Raji (cell line): Measurements from ENCODE around the gene PRDM11.

ENCODE experiments used
- POLR2A ChIP-seq: IDR thresholded peaks from 2 replicates; pipeline ENCODE4 v1.6.1; 2011; ENCODE audit warnings: low read depth, low read length, control low read depth; ENCODE audit not compliant: insufficient read depth

The PRDM11 gene

DNA sequence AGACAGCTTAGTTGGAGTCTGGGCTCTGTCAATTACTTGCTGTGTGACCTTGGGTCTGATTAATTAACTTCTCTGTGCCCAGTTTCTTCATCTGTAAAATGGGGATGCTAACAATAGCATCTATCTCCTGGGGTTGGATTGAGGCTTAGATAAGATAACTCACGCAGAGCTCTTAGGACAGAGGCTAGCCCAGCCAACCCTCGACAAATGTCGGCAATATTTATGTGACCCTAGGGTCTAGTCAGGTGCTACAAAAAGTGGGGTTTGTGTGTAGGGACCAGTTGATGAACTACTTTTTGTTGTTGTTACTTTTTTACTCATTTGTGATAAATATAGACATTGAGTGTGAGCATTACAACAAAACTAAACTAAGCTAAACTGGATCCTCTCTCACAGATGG, 117.3 kb downstream of the PRDM11 start:
- no peak for TF ChIP-seq POLR2A

GRCh38 chr11:45264839-45265515, 118.5 kb downstream of the PRDM11 start:
- TF ChIP-seq POLR2A: no peak

DNA sequence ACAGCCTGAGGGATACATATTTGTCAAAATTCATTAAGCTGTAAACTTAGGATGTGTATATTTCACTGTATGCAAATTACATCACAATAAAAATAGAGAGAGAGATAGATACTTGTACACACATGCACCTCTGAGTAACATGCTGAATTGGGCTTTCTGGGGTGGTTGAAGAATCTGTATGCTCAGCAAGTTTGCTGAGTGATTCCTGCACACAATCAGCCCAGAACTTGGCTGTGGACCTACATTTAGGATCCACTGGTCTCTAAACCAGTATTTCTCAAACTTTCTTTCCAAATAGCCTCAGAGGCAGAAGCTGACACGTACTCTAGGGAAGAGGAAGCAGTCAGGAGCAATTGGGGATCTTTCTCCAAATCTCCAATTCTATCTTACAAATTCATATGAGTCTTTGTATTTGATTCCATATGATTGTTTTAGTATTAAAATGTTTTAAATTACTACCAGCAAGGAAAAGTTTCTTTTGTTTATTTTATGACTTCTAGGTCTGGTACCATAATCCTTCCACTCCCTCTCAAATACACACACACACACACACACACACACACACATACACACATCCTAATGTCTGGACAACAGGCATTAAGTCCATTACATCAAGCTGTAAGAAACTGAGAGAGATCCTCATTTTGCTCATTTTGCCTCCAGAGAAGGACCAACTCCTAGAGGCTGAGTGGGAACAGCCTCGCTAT, 119.7 kb downstream of the PRDM11 start:
- TF ChIP-seq POLR2A: no peak

- no peak for TF ChIP-seq POLR2A
These were observed 120.2 kb downstream of the PRDM11 start for GRCh38 chr11:45266676-45267020.

DNA sequence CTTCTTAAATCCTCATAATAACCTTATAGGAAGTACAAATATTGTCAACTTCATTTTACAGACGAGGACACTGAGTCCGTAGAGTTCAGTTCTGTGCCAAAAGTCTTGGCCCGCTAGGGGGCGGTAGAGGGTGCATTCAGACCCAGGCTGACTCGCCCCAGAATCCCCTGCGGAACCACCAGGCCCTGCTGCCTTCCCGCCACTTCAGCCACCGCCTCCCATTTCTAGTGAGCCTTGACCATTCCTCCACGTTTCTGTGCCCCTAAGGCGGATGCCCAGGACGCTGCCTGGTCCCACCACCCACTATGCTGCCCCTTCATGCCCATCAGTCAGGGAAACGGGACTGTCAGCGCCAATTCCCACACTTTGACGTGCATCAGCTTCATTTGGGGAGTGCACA, 120.6 kb downstream of the PRDM11 start:
- TF ChIP-seq POLR2A: no peak

DNA sequence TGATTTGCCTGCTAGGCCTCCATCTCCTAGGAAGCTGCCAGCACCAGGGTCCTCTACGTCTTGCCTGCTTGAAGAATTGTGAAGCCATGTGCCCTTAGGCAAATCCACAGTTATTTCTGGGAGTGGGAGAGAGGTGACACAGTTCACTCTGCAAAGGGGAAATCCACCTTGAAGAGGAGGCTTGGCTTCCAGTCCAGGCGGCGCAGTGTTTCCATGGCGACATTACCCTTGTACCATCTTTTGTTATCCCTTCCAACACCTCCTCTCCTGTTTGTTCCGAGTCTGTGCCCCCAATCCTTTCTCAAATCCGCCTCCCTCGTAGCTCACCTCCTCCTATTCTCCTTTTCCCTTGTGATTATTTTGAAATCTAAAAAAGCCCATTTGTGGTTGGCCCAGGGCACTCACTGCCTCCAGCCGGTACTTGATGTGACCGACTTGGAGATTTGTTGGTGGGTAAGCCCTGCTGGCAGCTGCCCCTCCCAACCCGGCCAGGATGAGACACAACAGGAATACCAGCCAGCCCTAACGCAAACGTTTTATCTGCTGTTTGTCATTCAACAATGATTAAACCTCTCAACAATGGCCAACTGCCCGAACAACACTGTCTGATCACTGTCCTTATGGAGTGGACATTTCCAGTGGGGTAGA, 121.3 kb downstream of the PRDM11 start:
- TF ChIP-seq POLR2A: no peak

- TF ChIP-seq POLR2A: no peak
These were observed 123.2 kb downstream of the PRDM11 start for GRCh38 chr11:45269678-45270077.

GRCh38 chr11:45270946-45271716, 124.7 kb downstream of the PRDM11 start:
- TF ChIP-seq POLR2A: no peak

DNA sequence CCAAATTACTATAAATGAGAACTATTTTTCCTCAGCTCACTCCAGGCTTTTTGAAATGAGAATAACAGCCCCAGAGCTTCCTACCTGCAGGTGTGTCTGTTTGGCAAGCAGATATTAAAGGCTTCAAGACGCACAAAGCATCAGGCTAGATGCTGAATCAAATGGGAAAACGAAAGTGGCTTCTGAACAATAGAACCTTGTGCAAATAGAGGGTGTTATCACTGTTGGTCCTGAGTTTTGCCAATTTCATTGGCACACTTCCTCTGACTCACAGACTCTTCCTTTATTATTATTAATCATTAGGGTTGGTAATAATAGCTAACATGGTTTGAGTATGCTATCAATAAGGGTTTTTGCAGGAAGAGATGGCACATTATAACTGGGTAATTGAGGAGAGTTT, 126.3 kb downstream of the PRDM11 start:
- no peak for TF ChIP-seq POLR2A

DNA sequence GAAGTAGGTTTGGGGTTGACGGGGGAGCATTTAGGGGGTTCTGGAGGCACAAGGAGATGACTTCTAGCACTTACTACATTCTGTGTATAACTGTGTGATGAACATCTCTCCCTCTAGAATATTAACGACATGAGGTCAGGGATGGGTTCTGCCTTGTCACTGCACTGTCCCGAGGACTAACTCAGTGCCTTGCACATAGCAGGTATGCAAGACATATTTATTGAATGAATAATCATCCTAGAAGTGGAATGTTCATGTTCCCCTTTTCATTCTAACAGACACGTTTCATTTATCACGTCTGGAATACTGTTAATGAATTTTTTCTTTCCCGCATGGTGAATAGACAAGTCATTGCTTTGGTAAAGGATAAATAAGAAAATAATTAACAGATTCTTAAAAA, 127.1 kb downstream of the PRDM11 start:
- no peak for TF ChIP-seq POLR2A

DNA sequence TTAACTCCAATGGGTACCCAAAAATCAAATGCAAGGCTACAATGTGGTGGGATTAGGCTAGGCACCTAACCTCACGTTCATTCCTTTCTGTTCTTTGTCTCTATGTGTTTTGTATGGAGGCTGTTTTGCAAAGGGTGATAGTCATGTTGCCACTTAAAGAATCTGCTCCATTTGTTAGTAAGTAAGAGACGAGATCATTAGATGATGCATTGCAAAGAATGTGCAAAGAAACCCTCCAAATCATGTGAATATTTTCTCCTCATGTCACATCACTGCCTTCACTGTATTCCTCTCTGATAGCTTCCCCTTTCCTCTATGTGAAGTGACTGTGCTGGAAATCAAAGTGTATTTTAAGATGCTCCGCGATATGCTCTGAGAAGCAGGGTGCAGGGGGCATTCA, 127.8 kb downstream of the PRDM11 start:
- no peak for TF ChIP-seq POLR2A

DNA sequence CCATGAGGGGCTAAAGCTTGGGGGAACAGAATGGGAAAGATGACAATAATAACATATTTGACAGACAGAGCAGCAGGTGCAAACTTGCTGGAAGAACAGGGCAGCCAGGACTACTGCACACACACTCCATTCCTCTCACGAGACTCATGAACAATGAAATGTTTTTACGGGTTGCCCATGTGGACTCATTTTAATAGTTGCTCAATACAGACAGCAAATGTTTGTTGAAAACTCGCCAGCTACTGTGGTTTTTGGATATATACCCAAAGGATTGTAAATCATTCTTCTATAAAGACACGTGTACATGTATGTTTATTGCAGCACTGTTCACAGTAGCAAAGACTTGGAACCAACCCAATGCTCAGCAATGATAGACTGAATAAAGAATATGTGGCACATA, 129.4 kb downstream of the PRDM11 start:
- no peak for TF ChIP-seq POLR2A

GRCh38 chr11:45278714-45279113, 132.3 kb downstream of the PRDM11 start:
- TF ChIP-seq POLR2A: no peak

GRCh38 chr11:45279645-45280044, 133.2 kb downstream of the PRDM11 start:
- TF ChIP-seq POLR2A: no peak

DNA sequence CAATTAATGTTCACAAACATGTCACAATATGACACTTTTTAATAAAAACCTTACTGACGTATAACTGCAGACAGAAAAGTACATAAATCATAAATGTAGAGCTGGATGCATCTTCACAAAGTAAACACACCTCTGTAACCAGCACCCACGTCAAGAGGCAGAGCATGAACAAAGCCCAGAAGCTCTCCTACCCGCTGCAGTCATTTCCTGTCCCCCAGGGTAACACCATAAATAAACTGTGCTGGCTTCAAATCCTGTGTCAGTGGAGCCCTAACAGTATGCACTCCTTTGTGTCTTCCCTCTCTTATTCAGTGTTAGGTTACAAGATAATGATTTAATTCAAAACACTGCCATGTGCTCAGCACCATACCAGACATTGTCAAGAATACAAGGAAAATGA, 134.0 kb downstream of the PRDM11 start:
- TF ChIP-seq POLR2A: no peak

GRCh38 chr11:45282081-45282480, 135.6 kb downstream of the PRDM11 start:
- no peak for TF ChIP-seq POLR2A
